ENCODE results near the gene PLRG1.
A peak's percentile ranks its signal among the peaks of the same experiment; 100 is the strongest.
"Not testable (repeated sequence)": the region's sequence is repeated elsewhere in the genome, so short reads cannot be mapped to it uniquely, and the experiment has no call there.

The PLRG1 gene

GRCh38 chr4:154549894-154550790, at the start of gene PLRG1:
Gene PLRG1, minus strand, starts transcription at chr4:154550400. Its CDS starts 92 bp downstream, at chr4:154550308.
- peak within 1 kb of the TSS; percentile 75 for H3K27ac ChIP-seq (ENCODE audit: low read depth, low read length)
- no peaks in the 10 kb centered on the region for H3K9me3 ChIP-seq (ENCODE audit: control insufficient read depth, insufficient read depth, low read length)
- peaks cover 6% of the 10 kb centered on the region for H3K4me1 ChIP-seq (ENCODE audit: control insufficient read depth, insufficient read depth, low read length)
- H3K27me3 ChIP-seq (ENCODE audit: control insufficient read depth, insufficient read depth, low read length) = no peaks in the 10 kb centered on the region
- peak within 1 kb of the TSS; percentile 77 for H3K9ac ChIP-seq (ENCODE audit: low read depth, low read length)
- H3K4me3 ChIP-seq (ENCODE audit: low read depth, low read length) = peak within 1 kb of the TSS; percentile 88
- H3K36me3 ChIP-seq (ENCODE audit: control insufficient read depth, insufficient read depth, low read length) = peaks cover 33% of the 10 kb centered on the region

- Histone ChIP-seq H3K36me3 (ENCODE audit: control insufficient read depth, insufficient read depth, low read length) (no peaks in the 10 kb centered on the region), H3K4me3 (ENCODE audit: low read depth, low read length) (no peak overlapping the region), H3K9me3 (ENCODE audit: control insufficient read depth, insufficient read depth, low read length) (no peaks in the 10 kb centered on the region), H3K27me3 (ENCODE audit: control insufficient read depth, insufficient read depth, low read length) (no peaks in the 10 kb centered on the region), H3K27ac (ENCODE audit: low read depth, low read length) (no peak overlapping the region), H3K4me1 (ENCODE audit: control insufficient read depth, insufficient read depth, low read length) (no peaks in the 10 kb centered on the region), H3K9ac (ENCODE audit: low read depth, low read length) (no peak overlapping the region)
These were observed 47.9 kb upstream of the PLRG1 start for GRCh38 chr4:154597798-154598774.

GRCh38 chr4:154597281-154597680, 47.1 kb upstream of the PLRG1 start:
- H3K27me3 ChIP-seq (ENCODE audit: control insufficient read depth, insufficient read depth, low read length); H3K36me3 ChIP-seq (ENCODE audit: control insufficient read depth, insufficient read depth, low read length); H3K27ac ChIP-seq (ENCODE audit: low read depth, low read length); H3K9ac ChIP-seq (ENCODE audit: low read depth, low read length); H3K4me1 ChIP-seq (ENCODE audit: control insufficient read depth, insufficient read depth, low read length); H3K4me3 ChIP-seq (ENCODE audit: low read depth, low read length); H3K9me3 ChIP-seq (ENCODE audit: control insufficient read depth, insufficient read depth, low read length): not testable (repeated sequence)

- Histone ChIP-seq H3K27me3 (ENCODE audit: control insufficient read depth, insufficient read depth, low read length) (no peaks in the 10 kb centered on the region), H3K9ac (ENCODE audit: low read depth, low read length) (no peak overlapping the region), H3K4me1 (ENCODE audit: control insufficient read depth, insufficient read depth, low read length) (no peaks in the 10 kb centered on the region), H3K36me3 (ENCODE audit: control insufficient read depth, insufficient read depth, low read length) (no peaks in the 10 kb centered on the region), H3K9me3 (ENCODE audit: control insufficient read depth, insufficient read depth, low read length) (no peaks in the 10 kb centered on the region), H3K4me3 (ENCODE audit: low read depth, low read length) (no peak overlapping the region), H3K27ac (ENCODE audit: low read depth, low read length) (no peak overlapping the region)
These were observed 45.6 kb upstream of the PLRG1 start for GRCh38 chr4:154595807-154596206.

- not testable (repeated sequence) for H3K27ac ChIP-seq (ENCODE audit: low read depth, low read length); H3K27me3 ChIP-seq (ENCODE audit: control insufficient read depth, insufficient read depth, low read length); H3K4me1 ChIP-seq (ENCODE audit: control insufficient read depth, insufficient read depth, low read length); H3K9me3 ChIP-seq (ENCODE audit: control insufficient read depth, insufficient read depth, low read length); H3K4me3 ChIP-seq (ENCODE audit: low read depth, low read length); H3K36me3 ChIP-seq (ENCODE audit: control insufficient read depth, insufficient read depth, low read length); H3K9ac ChIP-seq (ENCODE audit: low read depth, low read length)
These were observed 44.1 kb upstream of the PLRG1 start for GRCh38 chr4:154594343-154594742.

- Histone ChIP-seq H3K27ac (ENCODE audit: low read depth, low read length) (no peak overlapping the region), H3K9me3 (ENCODE audit: control insufficient read depth, insufficient read depth, low read length) (no peaks in the 10 kb centered on the region), H3K4me3 (ENCODE audit: low read depth, low read length) (no peak overlapping the region), H3K4me1 (ENCODE audit: control insufficient read depth, insufficient read depth, low read length) (no peaks in the 10 kb centered on the region), H3K27me3 (ENCODE audit: control insufficient read depth, insufficient read depth, low read length) (no peaks in the 10 kb centered on the region), H3K9ac (ENCODE audit: low read depth, low read length) (no peak overlapping the region), H3K36me3 (ENCODE audit: control insufficient read depth, insufficient read depth, low read length) (no peaks in the 10 kb centered on the region)
These were observed 43.7 kb upstream of the PLRG1 start for GRCh38 chr4:154593868-154594267.

- no peak overlapping the region for H3K4me3 ChIP-seq (ENCODE audit: low read depth, low read length)
- H3K27me3 ChIP-seq (ENCODE audit: control insufficient read depth, insufficient read depth, low read length) = no peaks in the 10 kb centered on the region
- no peaks in the 10 kb centered on the region for H3K4me1 ChIP-seq (ENCODE audit: control insufficient read depth, insufficient read depth, low read length)
- H3K36me3 ChIP-seq (ENCODE audit: control insufficient read depth, insufficient read depth, low read length) = no peaks in the 10 kb centered on the region
- H3K9ac ChIP-seq (ENCODE audit: low read depth, low read length) = no peak overlapping the region
- H3K9me3 ChIP-seq (ENCODE audit: control insufficient read depth, insufficient read depth, low read length) = no peaks in the 10 kb centered on the region
- no peak overlapping the region for H3K27ac ChIP-seq (ENCODE audit: low read depth, low read length)
These were observed 41.7 kb upstream of the PLRG1 start for GRCh38 chr4:154591890-154592289.

GRCh38 chr4:154590329-154591006, 40.3 kb upstream of the PLRG1 start, which contains the start of gene FGA:
Gene FGA, minus strand, starts transcription at chr4:154590742. Its CDS starts 55 bp downstream, at chr4:154590687.
- H3K27me3 ChIP-seq (ENCODE audit: control insufficient read depth, insufficient read depth, low read length) = no peaks in the 10 kb centered on the region
- no peak within 1 kb of the TSS for H3K4me3 ChIP-seq (ENCODE audit: low read depth, low read length)
- no peak within 1 kb of the TSS for H3K9ac ChIP-seq (ENCODE audit: low read depth, low read length)
- no peaks in the 10 kb centered on the region for H3K9me3 ChIP-seq (ENCODE audit: control insufficient read depth, insufficient read depth, low read length)
- no peaks in the 10 kb centered on the region for H3K36me3 ChIP-seq (ENCODE audit: control insufficient read depth, insufficient read depth, low read length)
- H3K27ac ChIP-seq (ENCODE audit: low read depth, low read length) = no peak within 1 kb of the TSS
- H3K4me1 ChIP-seq (ENCODE audit: control insufficient read depth, insufficient read depth, low read length) = no peaks in the 10 kb centered on the region

- H3K4me1 ChIP-seq (ENCODE audit: control insufficient read depth, insufficient read depth, low read length) = no peaks in the 10 kb centered on the region
- no peaks in the 10 kb centered on the region for H3K27me3 ChIP-seq (ENCODE audit: control insufficient read depth, insufficient read depth, low read length)
These were observed 39.3 kb upstream of the PLRG1 start for GRCh38 chr4:154589296-154590197.

GRCh38 chr4:154588198-154588597, 38.0 kb upstream of the PLRG1 start:
- Histone ChIP-seq H3K4me3 (ENCODE audit: low read depth, low read length) (no peak overlapping the region), H3K27me3 (ENCODE audit: control insufficient read depth, insufficient read depth, low read length) (no peaks in the 10 kb centered on the region), H3K9ac (ENCODE audit: low read depth, low read length) (no peak overlapping the region), H3K27ac (ENCODE audit: low read depth, low read length) (no peak overlapping the region), H3K9me3 (ENCODE audit: control insufficient read depth, insufficient read depth, low read length) (no peaks in the 10 kb centered on the region), H3K4me1 (ENCODE audit: control insufficient read depth, insufficient read depth, low read length) (no peaks in the 10 kb centered on the region), H3K36me3 (ENCODE audit: control insufficient read depth, insufficient read depth, low read length) (no peaks in the 10 kb centered on the region)

More at GRCh38 chr4:154589296-154590197, 39.3 kb upstream of the PLRG1 start:
- Histone ChIP-seq H3K4me3 (ENCODE audit: low read depth, low read length) (no peak overlapping the region), H3K36me3 (ENCODE audit: control insufficient read depth, insufficient read depth, low read length) (no peaks in the 10 kb centered on the region), H3K9me3 (ENCODE audit: control insufficient read depth, insufficient read depth, low read length) (no peaks in the 10 kb centered on the region), H3K27ac (ENCODE audit: low read depth, low read length) (no peak overlapping the region), H3K9ac (ENCODE audit: low read depth, low read length) (no peak overlapping the region)
